GM21515 (cell line): ENCODE results near the gene SP9.
"Not testable (repeated sequence)": the region's sequence is repeated elsewhere in the genome, so short reads cannot be mapped to it uniquely, and the experiment has no call there.

Source experiments
- ATAC-seq: cut with Tn5 transposase; IDR thresholded peaks from one replicate; pipeline ENCODE4 v1.9.1; 2021; ENCODE audit not compliant: unreplicated experiment

The SP9 gene

GRCh38 chr2:174344716-174345461, 10.1 kb downstream of the SP9 start:
- ATAC-seq = no peak

DNA sequence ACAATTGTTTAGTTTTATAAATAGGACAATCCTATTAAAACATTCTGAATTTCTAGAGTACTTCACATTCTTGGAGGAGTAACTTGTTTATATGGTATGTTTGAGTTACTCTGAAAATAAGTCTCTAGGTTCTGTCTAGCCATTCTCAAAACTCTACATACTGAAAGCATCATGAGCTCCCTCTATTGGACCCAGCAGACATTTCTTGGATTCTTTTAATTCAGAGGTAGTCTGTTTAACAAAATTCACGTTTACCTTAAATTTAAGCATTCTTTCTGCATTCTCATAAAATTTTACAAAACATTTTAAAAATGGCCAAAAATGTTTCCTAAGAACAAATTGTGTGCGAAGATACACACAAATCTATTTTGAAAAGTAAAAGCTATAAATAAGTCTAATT, 15.3 kb downstream of the SP9 start:
- ATAC-seq = no peak

GRCh38 chr2:174350593-174351181, 15.9 kb downstream of the SP9 start:
- ATAC-seq = no peak

- no peak for ATAC-seq
Measured at GRCh38 chr2:174353004-174353403, 18.2 kb downstream of the SP9 start.

GRCh38 chr2:174356347-174356746, 21.6 kb downstream of the SP9 start:
- no peak for ATAC-seq

- not testable (repeated sequence) for ATAC-seq
Measured at GRCh38 chr2:174359663-174360062, 24.9 kb downstream of the SP9 start.

- ATAC-seq = no peak
Measured at GRCh38 chr2:174362949-174363348, 28.2 kb downstream of the SP9 start.

- ATAC-seq = not testable (repeated sequence)
Measured at GRCh38 chr2:174363492-174364225, 28.9 kb downstream of the SP9 start.

DNA sequence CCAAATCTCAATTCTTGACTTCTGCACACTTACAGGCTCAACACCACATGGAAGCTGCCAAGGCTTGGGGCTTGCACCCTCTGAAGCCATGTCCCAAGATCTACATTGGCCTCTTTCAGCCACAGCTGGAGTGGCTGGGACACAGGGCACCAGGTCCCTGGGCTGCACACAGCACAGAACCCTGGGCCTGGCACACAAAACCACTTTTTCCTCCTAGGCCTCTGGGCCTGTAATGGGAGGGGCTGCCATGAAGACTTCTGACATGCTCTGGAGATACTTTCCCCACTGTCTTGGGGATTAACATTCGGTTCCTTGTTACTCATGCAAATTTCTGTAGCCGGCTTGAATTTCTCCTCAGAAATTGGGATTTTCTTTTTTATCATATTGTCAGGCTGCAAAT, 29.9 kb downstream of the SP9 start:
- no peak for ATAC-seq

DNA sequence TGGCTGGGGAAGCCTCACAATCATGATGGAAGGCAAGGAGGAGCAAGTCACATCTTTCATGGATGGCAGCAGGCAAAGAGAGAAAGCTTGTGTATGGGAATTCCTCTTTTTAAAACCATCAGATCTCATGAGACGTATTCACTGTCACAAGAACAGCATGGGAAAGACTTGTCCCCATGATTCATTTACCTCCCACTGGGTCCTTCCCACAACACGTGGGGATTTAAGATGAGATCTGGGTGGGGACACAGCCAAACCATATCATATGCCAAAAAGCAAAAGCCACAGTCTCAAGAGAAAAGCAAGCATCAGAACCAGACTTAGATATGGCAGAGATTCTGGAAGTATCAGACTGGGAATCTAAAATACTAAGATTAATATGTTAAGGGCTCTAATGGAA, 30.8 kb downstream of the SP9 start:
- no peak for ATAC-seq

DNA sequence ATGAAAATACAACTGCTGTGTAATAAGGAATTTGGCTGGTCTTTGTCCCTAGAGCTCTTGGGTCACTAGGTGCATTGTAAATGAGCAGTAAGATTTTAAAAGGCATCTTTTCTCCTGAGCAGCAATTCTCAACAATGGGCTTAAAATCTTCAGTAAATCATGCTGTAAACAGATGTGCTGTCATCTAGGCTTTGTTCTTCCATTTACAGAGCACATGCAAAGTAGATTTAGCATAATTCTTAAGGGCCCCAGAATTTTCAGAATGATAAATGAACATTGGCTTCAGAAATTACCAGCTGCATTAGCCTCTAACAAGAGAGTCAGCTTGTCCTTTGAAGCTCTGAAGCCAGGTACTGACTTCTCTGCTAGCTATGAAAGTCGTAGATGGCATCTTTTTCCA, 33.9 kb downstream of the SP9 start:
- no peak for ATAC-seq

GRCh38 chr2:174376967-174377366, 42.2 kb downstream of the SP9 start:
- no peak for ATAC-seq

- ATAC-seq = no peak
Measured at GRCh38 chr2:174383796-174384195, 49.0 kb downstream of the SP9 start.

DNA sequence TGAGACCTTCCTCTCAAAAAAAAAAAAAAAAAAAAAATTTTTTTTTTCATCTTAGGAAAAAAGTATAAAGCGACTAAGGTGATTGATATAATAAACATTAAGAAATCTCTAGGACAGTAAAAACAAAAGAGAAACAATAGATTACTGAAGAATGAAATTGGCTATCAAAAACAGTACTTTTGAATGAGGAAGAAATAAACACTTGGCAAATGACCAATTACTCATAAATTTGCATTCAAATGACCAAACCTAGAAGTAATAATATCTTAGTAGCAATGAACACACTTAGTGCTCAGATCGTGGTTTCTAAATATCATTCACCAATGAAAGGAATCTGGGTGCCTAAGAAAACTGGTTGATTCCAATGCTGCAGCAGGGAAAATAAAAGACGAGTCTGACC, 50.4 kb downstream of the SP9 start:
- no peak for ATAC-seq
